GM18858 (cell line): ENCODE data around the gene ATP8A2.

Experiments used
- ATAC-seq: cut with Tn5 transposase; IDR thresholded peaks from one replicate; pipeline ENCODE4 v1.9.1; 2021; ENCODE audit not compliant: unreplicated experiment

ATP8A2 gene

DNA sequence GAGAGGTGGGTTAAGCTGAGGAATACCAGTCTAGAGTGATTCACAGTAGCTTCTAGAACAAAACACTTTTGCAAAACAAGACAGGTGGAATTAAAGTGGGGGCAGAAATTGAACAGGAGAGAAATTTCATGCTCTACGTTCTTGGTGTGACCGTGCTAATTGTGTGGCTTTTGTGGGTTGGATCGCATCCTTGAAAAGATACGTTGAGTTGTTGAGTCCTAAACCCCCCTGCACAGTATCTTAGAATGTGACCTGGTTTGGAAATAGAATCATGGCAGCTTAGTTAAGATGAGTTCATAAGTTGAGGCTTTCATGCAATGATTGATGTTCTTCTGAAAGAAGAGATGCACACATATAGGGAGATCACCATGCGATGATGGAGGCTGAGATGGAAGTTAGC is 308.2 kb downstream of the ATP8A2 start:
- no peak for ATAC-seq

DNA sequence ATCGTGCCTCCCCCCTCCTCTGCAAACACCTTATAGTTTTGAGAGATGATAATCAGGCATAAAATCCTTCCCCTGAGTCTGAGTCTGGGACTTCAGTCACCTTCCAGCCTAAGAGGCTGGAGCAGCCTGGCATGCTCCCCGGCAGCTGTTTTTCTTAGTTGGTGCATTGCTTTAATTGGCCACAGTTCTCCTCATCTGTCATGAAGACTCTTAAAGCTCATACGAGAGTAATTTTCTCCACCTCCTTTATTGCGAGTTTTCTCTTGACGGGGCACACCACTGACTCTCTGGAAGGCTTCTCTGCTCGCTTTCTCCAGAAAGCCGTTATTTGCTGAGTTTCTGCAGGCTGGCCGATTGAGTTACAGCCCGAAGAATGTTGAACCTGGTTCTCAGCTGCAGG is 310.5 kb downstream of the ATP8A2 start:
- no peak for ATAC-seq

DNA sequence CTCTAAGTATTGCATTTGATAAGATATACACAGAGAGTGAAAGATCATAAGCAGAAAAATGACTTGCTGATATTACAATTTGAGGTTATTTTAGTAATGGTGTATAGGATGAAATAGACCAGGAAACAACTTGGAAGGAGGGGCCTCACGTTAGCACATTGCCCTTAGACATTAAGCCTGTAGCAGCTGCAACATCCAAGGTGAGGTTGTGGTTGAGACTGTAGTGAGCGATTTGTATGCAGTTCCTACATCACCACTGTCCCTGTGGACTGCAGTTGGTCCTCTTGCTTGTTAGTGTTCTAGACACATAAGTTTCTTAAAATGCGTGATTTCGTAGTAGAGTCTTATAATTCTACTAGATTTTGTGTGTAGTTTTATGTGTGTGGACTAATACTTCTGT is 311.3 kb downstream of the ATP8A2 start:
- no peak for ATAC-seq

DNA sequence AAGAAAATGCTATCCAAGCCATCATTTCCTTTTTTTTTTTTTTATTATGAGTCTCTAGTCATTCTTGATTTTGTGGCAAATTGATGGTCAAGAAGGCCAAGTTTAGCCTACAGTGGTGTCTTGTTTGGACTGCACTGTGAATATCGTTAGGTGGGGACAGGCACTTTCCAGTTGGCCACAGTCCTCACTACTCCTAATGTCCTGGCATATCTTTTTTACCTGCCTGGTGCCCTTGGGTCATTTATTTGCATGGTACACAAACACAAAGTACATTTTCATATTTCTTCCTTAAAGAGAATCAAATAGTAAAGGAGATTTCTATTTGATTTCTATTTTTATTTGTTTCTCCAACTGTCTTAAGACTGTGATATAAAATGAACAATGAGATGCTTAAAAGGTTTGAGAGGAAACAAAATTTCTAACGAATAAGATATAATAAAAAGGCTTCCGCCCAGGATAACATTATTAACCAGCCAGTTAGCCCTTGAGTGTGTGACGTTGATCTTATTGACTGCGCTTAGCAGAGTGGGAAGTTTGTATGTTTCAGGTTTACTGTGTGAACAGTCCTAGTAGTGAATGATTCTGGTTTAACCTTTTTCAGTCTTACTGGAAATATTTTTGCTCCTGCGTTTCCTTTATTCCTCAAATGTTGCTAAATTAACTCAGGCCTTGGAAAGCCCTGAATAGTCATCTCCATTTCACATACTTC is 312.0 kb downstream of the ATP8A2 start:
- ATAC-seq = no peak

DNA sequence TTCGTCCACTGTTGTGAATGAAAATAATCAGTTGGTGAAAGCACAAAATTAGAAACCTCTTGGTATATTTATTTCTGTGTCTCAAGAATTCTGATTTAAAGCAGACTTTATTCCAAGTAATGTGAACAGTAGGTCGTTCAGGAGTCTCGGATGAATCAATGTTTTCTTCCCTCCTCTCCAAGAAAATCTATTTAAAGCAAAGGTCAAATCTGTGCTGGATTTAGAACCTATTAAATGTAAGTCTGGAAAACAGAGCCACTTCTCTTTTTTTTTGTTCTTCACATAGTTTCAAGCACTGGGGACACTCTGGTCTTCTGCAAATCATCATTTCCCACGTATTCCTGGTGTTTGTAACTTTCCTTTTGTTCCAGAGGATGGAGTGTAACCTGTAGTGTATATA is 312.7 kb downstream of the ATP8A2 start:
- ATAC-seq = no peak

DNA sequence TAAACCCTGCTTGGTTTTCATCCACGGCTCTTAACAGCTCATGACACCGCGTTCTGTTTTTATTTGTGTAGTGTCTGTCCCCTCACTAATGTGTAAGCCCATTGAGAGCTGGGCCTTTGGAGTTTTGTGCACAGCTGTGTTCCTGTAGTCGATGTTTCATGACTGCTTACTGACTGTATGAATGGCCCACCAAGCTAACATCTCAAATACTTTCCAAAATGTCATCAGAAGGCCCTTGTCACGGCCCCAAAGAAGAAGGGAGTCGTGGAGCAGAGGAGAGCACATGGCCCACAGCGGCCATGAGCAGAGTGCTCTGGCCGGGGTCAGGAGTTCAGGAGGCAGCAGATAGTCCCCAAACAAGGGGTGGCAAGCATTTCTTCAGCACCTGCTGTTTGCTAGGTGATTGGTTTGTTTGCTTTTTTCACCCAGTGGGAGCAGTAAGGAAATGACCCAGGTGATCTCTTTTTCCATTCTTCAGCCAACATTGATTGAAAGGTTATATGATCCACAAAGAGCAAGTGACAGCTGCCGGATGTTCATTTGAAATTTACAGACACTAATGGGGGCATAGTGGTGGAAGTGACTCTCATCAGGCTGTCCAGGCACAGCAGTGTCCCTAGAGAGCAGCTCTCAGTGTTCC is 315.2 kb downstream of the ATP8A2 start:
- ATAC-seq = no peak

DNA sequence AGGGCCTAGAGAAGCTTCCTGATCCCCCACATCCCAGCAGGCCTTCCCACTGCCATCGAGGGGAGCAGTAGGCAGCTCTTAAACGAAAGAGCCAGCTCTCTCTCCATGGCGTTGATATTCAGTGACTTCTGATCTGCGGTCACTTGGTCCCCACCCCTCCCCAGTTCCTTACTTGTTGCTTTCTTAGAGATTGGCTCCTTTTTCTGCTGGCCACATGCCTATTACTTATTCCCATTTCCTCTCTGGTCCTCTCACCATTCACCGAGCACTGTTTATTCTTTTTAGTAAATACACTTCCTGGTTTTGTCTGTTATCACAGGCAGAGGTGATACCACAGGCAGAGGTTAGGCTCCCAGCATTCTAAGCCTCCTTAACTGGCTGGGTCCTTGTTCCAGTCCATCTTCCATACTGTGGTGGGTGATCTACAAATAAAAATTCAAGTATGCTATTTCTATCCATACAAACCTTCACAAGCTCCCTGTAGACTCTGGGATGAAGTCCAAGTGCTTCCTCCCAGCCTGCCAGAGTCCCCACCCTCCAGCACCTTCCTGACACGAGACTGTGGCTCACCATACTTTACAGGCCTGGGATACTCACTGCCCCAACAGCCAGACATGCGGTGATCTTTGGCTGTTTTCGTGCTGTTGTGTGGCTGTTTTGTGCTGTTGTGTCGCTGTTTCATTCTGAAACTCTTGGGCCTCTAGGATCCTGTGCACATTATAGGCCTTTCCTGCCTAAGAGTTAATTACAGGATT is 315.9 kb downstream of the ATP8A2 start:
- no peak for ATAC-seq

DNA sequence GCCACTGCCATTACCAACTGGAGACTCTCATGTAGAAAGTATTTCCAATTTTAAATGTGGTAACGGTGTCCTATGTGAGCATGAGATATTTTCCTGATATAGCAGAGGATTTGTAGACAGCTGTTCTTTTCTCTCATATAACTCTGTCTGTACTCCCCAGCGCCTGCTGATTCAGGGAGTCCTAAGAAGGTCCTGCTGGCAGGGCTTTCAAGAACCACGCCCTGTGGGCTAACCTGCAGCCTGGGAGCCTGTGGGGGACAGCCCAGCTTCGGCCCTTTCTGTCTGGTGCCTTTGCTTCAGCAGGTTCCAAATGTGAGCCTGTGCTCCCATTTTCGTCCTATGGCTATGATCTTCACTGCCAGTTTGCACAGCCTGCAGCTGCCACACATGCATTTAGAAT is 316.8 kb downstream of the ATP8A2 start:
- ATAC-seq = no peak

DNA sequence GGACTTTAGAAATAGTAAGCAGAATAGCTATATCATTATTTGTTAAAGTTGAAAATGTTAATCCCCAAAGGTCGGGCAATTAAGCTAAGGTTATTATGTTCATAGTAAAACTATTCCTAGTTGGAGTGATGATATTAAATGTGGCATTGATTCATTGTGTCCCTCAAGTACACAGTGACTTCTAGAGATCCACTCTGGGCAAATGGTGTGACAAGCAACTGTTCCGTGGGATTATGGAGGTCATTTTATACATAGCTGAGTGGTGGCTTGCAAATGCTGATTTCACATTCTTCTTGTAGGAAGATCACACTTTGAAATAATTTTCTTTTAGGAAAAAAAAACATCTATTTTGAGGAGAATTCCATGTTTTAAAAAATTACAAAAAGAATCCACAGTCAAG is 317.8 kb downstream of the ATP8A2 start:
- no peak for ATAC-seq

DNA sequence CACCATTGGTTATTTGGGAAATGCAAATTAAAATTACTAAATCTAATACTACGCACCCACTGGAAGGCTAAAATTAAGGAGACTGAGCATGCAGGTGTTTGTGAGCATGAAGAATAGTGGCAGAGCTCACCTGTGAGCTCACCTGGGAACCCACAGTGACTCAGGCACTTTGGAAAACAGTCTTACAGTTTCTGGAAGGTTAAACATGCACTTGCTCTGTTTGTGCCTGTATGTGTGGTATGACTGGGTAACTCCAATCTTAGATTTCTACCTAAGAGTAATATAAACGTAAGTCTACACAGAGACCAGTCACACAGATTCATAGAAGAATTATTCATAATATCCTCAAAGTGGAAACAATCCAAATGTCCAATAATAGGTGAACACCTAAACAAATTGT is 318.8 kb downstream of the ATP8A2 start:
- ATAC-seq = no peak

DNA sequence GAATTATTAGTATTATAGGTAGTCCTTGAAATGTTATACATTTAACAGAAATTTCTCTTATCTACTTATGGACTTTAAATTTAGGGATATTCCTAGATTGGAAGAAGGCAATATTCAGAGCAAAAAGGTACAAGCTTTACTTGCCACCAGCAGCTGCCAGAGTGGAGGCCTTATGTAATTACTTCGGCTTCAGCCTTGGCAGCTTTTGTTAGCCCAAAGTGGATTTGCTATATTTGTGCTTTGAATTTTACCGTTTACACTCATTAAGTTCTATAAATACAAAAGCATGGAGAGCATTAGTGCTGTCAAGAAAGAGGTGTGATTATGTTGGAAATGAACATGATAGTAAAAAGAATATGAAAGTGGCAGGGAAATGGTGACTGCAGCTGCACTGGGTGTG is 319.9 kb downstream of the ATP8A2 start:
- no peak for ATAC-seq

DNA sequence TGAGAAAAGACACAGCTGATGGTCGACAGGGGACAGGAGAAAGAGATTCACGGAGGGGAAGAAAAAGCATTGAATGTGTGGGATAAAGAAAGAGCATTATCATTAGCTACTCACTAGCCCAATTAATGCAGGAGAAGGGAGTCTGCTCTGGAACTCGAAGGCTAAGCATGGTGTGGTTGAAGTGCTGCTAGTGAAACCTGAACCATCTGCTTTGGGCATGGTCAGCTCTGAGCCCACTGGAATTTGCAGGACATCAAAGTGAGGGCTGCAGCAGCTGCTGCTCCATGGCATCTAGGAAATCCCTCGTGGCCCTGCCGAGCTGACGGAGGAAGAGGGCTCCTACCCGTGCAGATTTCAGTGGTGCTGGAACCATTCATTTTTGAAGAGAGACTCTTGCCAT is 320.3 kb downstream of the ATP8A2 start:
- no peak for ATAC-seq

DNA sequence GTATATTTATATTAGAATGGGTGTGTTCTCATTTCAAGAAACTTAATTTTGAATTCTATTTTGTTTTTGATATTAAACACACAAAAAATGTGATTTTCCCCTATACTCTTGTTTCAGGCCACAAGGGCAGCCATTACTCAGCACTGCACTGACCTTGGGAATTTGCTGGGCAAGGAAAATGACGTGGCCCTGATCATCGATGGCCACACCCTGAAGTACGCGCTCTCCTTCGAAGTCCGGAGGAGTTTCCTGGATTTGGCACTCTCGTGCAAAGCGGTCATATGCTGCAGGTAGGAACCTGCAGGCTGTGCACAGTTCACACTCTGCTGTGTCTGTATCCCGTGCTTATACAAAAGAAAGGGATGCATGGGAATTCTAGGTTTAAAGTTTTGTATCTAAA is 327.3 kb downstream of the ATP8A2 start:
- ATAC-seq = no peak

DNA sequence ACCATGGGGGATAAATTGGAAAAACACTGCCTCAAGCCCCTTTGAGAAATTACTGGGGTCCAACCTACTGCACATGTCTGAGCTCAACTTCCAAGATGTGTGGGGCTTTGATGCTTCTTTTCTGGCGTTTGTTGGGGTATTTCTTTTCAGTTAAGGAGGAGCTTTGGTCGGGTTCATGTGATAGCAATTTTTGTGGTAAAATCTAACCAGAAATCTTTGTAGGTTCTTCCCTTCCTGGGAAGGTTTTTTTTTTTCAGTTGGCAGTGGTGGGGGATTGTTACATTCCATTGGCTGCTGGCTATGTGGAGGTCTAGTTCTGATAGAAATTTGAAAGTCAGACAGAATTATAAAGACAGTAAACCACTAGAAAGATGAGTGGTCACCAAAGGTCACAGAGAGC is 327.8 kb downstream of the ATP8A2 start:
- ATAC-seq = no peak

DNA sequence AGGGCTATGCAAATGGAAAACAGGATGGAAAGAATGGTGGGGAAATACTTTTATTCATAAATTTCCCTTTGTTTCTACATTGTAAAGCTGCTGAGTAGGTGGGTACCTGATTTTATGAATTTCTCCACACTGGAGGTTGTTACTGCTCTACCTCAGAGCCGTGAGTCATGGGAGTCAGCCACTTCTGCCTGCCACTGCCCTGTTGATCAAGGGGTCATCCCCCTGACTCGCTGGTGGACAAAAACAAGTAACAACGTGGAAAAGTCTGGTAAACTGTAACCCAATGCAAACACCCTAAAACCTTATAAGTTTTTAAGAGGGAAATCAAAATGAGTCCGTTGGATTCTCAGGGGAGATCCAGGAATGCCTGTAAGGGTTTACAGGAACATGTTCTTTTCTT is 329.5 kb downstream of the ATP8A2 start:
- ATAC-seq = no peak

DNA sequence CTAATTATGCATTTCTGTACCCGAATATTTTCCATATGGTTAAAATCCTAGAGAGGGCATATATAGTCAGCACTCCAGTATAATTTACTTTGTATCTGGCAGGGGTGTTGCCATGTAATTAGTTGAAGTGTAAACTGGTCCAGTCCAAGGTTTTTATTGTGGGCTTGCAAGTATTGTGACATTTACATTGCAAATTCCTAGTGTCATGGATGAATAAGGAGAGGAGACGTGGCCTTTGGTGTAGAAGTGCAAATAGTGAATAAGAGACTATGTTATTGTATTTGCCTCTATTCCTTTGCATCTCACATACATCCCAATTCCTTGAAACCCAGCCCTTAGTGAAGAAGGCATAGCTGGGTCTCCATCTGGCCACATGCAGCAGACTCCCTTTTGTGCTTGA is 330.6 kb downstream of the ATP8A2 start:
- no peak for ATAC-seq

DNA sequence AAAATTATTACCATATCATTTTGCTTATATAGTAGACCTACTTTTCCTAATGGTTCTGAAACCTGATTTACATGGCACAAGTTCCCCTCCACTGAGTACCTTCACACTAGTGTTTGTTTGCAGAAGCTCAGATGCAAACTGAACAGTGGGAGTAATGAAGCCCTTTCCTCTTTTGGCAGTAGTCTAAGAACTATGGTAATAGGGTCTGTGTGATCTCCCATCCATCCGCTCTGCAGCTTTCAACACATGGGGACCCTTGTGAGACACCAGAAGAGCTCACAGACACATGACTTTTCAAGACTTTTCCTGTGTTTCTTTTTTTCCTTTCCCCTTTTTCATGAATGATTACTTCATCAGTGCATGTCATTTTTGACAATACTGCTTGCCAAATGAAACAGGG is 336.0 kb downstream of the ATP8A2 start:
- no peak for ATAC-seq

DNA sequence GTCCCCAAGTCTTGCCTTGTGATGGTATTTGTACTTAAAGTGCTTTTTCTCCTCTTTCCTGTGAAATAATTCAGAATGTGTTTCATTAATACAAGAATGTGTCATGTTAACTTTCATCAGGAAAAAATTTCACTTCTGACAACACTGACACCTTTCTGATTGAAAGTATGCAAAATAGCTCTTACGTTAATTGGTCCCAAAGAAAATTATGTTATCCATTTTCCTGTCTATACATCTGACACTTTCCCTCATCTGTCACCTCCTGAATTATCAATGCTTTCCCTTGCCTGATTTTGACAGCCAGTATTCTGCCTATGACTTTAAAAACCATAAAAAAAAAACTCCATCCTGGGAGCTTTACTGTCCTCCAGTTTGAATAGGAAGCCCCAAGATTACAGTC is 336.5 kb downstream of the ATP8A2 start:
- no peak for ATAC-seq

DNA sequence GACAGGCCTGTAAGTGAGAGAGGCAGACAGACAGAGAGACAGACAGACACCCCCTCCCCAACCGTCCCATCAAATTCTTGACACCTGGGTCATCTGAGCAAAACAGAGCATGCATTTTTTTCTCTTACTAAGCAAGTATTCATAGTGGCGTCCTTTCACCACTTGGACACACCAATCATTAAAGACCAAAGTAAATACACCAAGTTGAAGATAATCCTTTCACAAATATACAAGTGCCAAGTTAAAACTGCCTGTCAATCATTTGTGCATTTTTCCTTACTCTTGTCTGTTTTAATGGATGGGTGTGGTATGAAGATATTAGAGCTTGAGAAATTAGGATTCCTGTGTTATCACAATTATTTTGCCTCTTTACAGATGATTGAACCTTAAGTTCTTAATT is 337.3 kb downstream of the ATP8A2 start:
- no peak for ATAC-seq

DNA sequence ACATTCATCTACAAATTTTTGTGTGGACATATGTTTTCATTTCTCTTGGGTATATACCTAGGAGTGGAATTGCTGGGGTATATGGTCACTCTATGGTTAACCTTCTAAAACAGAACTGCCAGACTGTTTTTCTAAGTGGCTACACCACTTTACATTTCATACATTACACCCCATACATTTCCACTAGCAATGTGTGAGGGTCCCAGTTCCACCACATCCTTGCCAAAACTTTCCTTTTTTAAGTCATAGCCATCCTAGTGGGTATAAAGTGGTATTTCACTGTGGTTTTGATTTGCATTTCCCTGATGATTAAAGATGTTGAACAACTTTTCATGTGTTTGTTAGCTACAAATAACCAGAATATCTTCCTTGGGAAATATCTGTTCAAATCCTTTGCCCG is 344.0 kb downstream of the ATP8A2 start:
- no peak for ATAC-seq

DNA sequence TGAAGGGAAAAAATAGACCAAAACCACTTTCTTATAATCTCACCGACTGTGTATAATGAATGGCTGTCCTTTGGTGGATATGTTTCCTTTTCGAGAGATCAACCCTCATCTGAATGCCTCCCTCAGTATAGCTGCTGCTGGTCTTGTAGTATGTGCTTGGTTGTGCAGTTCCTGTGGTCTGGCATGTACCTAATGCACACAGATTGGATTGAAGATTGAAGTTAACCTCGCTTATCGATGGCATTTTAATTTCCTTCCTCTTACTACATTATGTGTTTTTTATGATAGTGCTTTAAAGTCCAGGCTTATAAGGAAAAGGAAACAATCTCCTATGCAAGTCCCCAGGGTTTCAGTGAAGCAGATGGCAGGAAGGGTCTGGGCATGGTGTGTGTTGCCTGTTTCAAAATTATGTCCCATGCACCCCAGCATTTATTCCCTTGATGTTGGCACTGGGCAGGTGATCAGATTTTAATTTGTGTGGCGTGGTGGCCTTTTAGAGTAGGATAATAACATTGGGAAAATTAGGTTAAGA is 346.0 kb downstream of the ATP8A2 start:
- ATAC-seq = no peak

DNA sequence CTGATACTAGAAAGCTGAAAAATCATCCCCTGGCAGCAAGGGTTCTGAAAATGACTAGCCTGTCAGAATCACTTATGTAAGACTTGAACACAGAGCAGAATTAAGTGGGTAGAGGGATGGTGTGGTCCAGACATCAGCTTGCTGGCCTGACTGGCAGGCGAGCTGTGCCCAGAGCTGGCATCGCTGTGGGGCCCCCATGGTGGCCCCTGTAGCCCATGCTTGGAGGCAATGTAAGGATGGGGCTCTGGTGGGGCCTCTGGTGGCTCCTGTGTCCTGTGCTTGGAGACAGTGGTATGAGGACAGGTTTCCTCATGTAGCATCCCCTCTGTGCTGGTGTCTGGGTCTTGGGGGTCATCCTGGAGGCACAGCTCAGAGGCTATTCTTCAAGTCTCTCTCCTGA is 347.9 kb downstream of the ATP8A2 start:
- ATAC-seq = no peak
